AG08396 (cell line): Measurements from ENCODE around the gene TRMT13.
A peak's percentile ranks its signal among the peaks of the same experiment; 100 is the strongest.

ENCODE experiments used
- DNase-seq: peaks from one replicate; pipeline ENCODE4 v3.0.0; 2012; ENCODE audit warnings: low spot score, mixed read lengths

Gene TRMT13

GRCh38 chr1:100132566-100133477 lies at the start of gene TRMT13, which contains the start of gene SASS6:
TSS of gene TRMT13 (plus strand) at chr1:100133163. CDS start at chr1:100133169, 6 bp downstream.
TSS of gene SASS6 (minus strand) at chr1:100132930. CDS start at chr1:100132814, 116 bp downstream.
- DNase-seq = peak; percentile 91

- no peak for DNase-seq
These were observed 45.6 kb upstream of the TRMT13 start for GRCh38 chr1:100087396-100087795.

- DNase-seq = no peak
These were observed 43.9 kb upstream of the TRMT13 start for GRCh38 chr1:100089082-100089481.

GRCh38 chr1:100090471-100090870 lies 42.5 kb upstream of the TRMT13 start:
- no peak for DNase-seq

- DNase-seq = peak; percentile 55
These were observed 32.8 kb upstream of the TRMT13 start for GRCh38 chr1:100100202-100100601.

GRCh38 chr1:100101564-100101963 lies 31.4 kb upstream of the TRMT13 start:
- DNase-seq = no peak

- no peak for DNase-seq
These were observed 25.3 kb upstream of the TRMT13 start for GRCh38 chr1:100107696-100108095.

- no peak for DNase-seq
These were observed 23.4 kb upstream of the TRMT13 start for GRCh38 chr1:100109554-100110066.

GRCh38 chr1:100115524-100115923 lies 17.4 kb upstream of the TRMT13 start:
- DNase-seq = no peak

GRCh38 chr1:100122177-100122576 lies 10.8 kb upstream of the TRMT13 start:
- no peak for DNase-seq

GRCh38 chr1:100127226-100127625 lies 5.7 kb upstream of the TRMT13 start:
- DNase-seq = no peak

- no peak for DNase-seq
These were observed 2.3 kb upstream of the TRMT13 start for GRCh38 chr1:100130552-100131077.

GRCh38 chr1:100131623-100132022 lies 1.3 kb upstream of the TRMT13 start:
- no peak for DNase-seq

GRCh38 chr1:100134872-100135271 lies 1.9 kb downstream of the TRMT13 start:
- DNase-seq = no peak

GRCh38 chr1:100137602-100138001 lies 4.6 kb downstream of the TRMT13 start:
- no peak for DNase-seq

GRCh38 chr1:100141192-100141591 lies 8.2 kb downstream of the TRMT13 start:
- DNase-seq = no peak

- no peak for DNase-seq
These were observed 9.4 kb downstream of the TRMT13 start for GRCh38 chr1:100142343-100142742.

GRCh38 chr1:100145116-100145515 lies 12.2 kb downstream of the TRMT13 start:
- no peak for DNase-seq

GRCh38 chr1:100146958-100147357 lies 14.0 kb downstream of the TRMT13 start:
- DNase-seq = no peak

GRCh38 chr1:100147875-100148274 lies 14.9 kb downstream of the TRMT13 start:
- no peak for DNase-seq

- DNase-seq = no peak
These were observed 18.7 kb downstream of the TRMT13 start for GRCh38 chr1:100151679-100152078.

GRCh38 chr1:100152271-100152670 lies 19.3 kb downstream of the TRMT13 start:
- DNase-seq = no peak

GRCh38 chr1:100162881-100163280 lies 29.9 kb downstream of the TRMT13 start:
- DNase-seq = no peak
